PC-3 (cell line): Measurements from ENCODE around the gene ENTPD1. TPM values are rescaled to one million over a fixed set of nuclear protein-coding genes. Genes with fewer than 3 reads are reported as not detected.
"Not testable (repeated sequence)": the region's sequence is repeated elsewhere in the genome, so short reads cannot be mapped to it uniquely, and the experiment has no call there.

ENCODE experiments used
- ATAC-seq: fragments of 200-7000 bp; cut with Tn5 transposase; 2 replicates; pipeline ENCODE4 v1.9.1; 2020; ENCODE audit warnings: mild to moderate bottlenecking, moderate library complexity
- BruUV-seq: library from RNA; stranded (reverse); fragments of 400-500 nt; replicated peaks from 2 replicates; lab custom pipeline; 2021; lab: Mats Ljungman, UMichigan
- CTCF ChIA-PET: fragments of 300-600 bp; sonication (Branson Sonifier 250); formaldehyde crosslinking; loops from one replicate; lab custom pipeline; 2022; ENCODE audit warnings: antibody characterized with exemption; lab: Charles Lee
- POLR2A ChIA-PET: fragments of 300-600 bp; sonication (Branson Sonifier 250); formaldehyde crosslinking; loops from one replicate; lab custom pipeline; 2022; ENCODE audit warnings: antibody characterized with exemption; ENCODE audit not compliant: unreplicated experiment; lab: Charles Lee
- DNase-seq: peaks from one replicate; pipeline ENCODE4 v3.0.0-alpha.2; 2015
- H2AFZ ChIP-seq: fragments of 300-600 bp; sonication (generic); 2 replicates; pipeline ENCODE4 v1.6.0; 2016; ENCODE audit warnings: antibody characterized with exemption, low read length
- H3F3A ChIP-seq: fragments of 300-600 bp; sonication (generic); one replicate; pipeline ENCODE4 v1.6.0; 2017; ENCODE audit warnings: antibody characterized with exemption, low read length, control low read depth, mild to moderate bottlenecking; ENCODE audit not compliant: unreplicated experiment
- H3K27ac ChIP-seq: fragments of 300-600 bp; sonication (generic); 2 replicates; pipeline ENCODE4 v1.5.1; 2016; ENCODE audit warnings: mild to moderate bottlenecking, low read length
- H3K27me3 ChIP-seq: fragments of 300-600 bp; sonication (generic); 2 replicates; pipeline ENCODE4 v1.6.1; 2016; ENCODE audit warnings: low read length, mixed read lengths
- H3K36me3 ChIP-seq: fragments of 300-600 bp; sonication (generic); 2 replicates; pipeline ENCODE4 v1.6.1; 2016; ENCODE audit warnings: low read depth, mixed run types, low read length, mixed read lengths
- H3K4me1 ChIP-seq: fragments of 300-600 bp; sonication (generic); 2 replicates; pipeline ENCODE4 v1.5.1; 2016; ENCODE audit warnings: low read length; ENCODE audit not compliant: insufficient read depth
- H3K4me2 ChIP-seq: fragments of 300-600 bp; sonication (generic); 2 replicates; pipeline ENCODE4 v1.6.0; 2016; ENCODE audit warnings: low read length
- H3K4me3 ChIP-seq: fragments of 300-600 bp; sonication (generic); 2 replicates; pipeline ENCODE4 v1.5.1; 2016; ENCODE audit warnings: mild to moderate bottlenecking, low read length, mixed read lengths
- H3K79me2 ChIP-seq: fragments of 300-600 bp; sonication (generic); 2 replicates; pipeline ENCODE4 v1.6.1; 2017; ENCODE audit warnings: low read length, mixed read lengths
- H3K9ac ChIP-seq: fragments of 300-600 bp; sonication (generic); 2 replicates; pipeline ENCODE4 v1.6.0; 2016; ENCODE audit warnings: mild to moderate bottlenecking, low read length
- H3K9me2 ChIP-seq: fragments of 300-600 bp; sonication (generic); replicated peaks from 2 replicates; pipeline ENCODE4 v1.6.1; 2016; ENCODE audit warnings: mixed run types, low read length, mixed read lengths
- H3K9me3 ChIP-seq: fragments of 300-600 bp; sonication (generic); 2 replicates; pipeline ENCODE4 v1.6.1; 2016; ENCODE audit warnings: low read length, mixed read lengths
- H4K20me1 ChIP-seq: fragments of 300-600 bp; sonication (generic); 2 replicates; pipeline ENCODE4 v1.6.1; 2016; ENCODE audit warnings: low read length, mixed read lengths
- EZH2 ChIP-seq: fragments of 300-600 bp; sonication (generic); IDR thresholded peaks from one replicate; pipeline ENCODE4 v1.6.1; 2017; ENCODE audit warnings: antibody characterized with exemption, mild to moderate bottlenecking, low read length; ENCODE audit not compliant: unreplicated experiment
- EZH2phosphoT487 ChIP-seq: fragments of 300-600 bp; sonication (generic); IDR thresholded peaks from 2 replicates; pipeline ENCODE4 v1.6.1; 2018; ENCODE audit warnings: mild to moderate bottlenecking, antibody characterized with exemption, low read length, borderline replicate concordance
- intact Hi-C: fragments of 100-400 bp; cut with micrococcal nuclease; formaldehyde crosslinking; loops from 2 replicates; pipeline ENCODE4 v1.9.0; 2023
- total RNA-seq: library from RNA; depleted of rRNA; stranded (reverse); fragments of >200 nt; gene quantifications from 2 replicates; pipeline ENCODE4 v1.2.3, GENCODE V29; 2014; rRNA removed
- TF ChIP-seq, protein P1 (sequence below): fragments of 300-600 bp; sonication (generic); conservative IDR thresholded peaks from 2 replicates; pipeline ENCODE4 v1.5.1; 2017; ENCODE audit warnings: antibody characterized with exemption, low read depth, mild to moderate bottlenecking, low read length

Gene ENTPD1
- total RNA-seq, 1 experiment from 2014 or later, result not detected

DNA sequence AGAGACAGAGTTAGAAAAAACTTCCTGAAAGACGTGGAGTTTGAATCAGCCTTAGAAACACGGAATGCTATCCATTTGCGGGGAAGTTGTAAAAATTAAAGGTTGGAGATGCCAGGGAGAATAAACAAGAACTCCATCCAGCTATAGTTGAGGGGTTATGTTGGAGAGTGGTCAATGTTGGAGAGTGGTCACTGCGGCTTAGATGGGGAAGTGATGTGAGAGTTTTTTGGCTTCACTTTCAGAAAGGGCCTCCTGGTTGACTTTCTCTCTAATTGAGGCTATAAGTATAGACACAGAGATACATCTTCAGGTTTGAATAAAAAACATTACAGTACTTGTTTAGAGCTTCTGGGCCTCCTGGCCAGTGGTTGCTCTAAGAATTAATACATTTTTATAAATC is 152.5 kb downstream of the ENTPD1 start:
- Histone ChIP-seq H3F3A (no peaks in the 10 kb centered on the region), H3K36me3 (no peaks in the 10 kb centered on the region), H3K79me2 (no peaks in the 10 kb centered on the region), H2AFZ (peak overlapping the region; percentile 97), H3K27ac (no peak overlapping the region), H3K27me3 (peaks cover 19% of the 10 kb centered on the region), H3K9ac (no peak overlapping the region), H3K4me3 (no peak overlapping the region), H3K9me3 (no peaks in the 10 kb centered on the region), H4K20me1 (no peaks in the 10 kb centered on the region), H3K4me2 (peak overlapping the region; percentile 92), H3K4me1 (peaks cover 5% of the 10 kb centered on the region; the same call in 1 of the 2 replicates), H3K9me2 (no peaks in the 10 kb centered on the region)
- intact Hi-C loops, result loop anchor here (5.0 kb wide), 1 partner anchor 216 kb away; the partner anchor contains the start of gene TCTN3
- TF ChIP-seq EZH2phosphoT487 (no peak), EZH2 (no peak)
- TF ChIP-seq, protein P1, sequence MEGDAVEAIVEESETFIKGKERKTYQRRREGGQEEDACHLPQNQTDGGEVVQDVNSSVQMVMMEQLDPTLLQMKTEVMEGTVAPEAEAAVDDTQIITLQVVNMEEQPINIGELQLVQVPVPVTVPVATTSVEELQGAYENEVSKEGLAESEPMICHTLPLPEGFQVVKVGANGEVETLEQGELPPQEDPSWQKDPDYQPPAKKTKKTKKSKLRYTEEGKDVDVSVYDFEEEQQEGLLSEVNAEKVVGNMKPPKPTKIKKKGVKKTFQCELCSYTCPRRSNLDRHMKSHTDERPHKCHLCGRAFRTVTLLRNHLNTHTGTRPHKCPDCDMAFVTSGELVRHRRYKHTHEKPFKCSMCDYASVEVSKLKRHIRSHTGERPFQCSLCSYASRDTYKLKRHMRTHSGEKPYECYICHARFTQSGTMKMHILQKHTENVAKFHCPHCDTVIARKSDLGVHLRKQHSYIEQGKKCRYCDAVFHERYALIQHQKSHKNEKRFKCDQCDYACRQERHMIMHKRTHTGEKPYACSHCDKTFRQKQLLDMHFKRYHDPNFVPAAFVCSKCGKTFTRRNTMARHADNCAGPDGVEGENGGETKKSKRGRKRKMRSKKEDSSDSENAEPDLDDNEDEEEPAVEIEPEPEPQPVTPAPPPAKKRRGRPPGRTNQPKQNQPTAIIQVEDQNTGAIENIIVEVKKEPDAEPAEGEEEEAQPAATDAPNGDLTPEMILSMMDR, result no peak
- POLR2A ChIA-PET, result no interaction called here
- DNase-seq (no peak), ATAC-seq (no peak)
- BruUV-seq, result no TSS peak
- CTCF ChIA-PET, result interaction anchor here (1.3 kb wide), 1 partner anchor 215 kb away, joined by 7 read pairs; the partner anchor contains the start of gene TCTN3

DNA sequence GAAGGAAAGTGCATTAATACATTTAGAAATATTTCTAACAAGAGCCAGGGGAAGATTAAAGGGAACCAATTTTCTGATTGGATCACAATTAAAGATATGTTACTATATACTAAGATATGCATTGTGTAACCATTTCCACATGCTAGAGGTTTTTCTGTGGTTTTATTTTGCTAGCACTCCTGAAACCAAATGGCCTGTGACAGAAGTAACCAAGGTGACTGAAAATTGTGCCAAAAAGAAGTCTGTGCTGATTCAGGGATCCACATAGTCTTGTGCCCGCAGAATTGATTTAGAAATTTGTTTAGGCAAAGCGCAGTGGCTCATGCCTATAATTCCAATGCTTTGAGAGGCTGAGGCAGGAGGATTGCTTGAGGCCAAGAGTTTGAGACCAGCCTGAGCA is 153.6 kb downstream of the ENTPD1 start:
- Histone ChIP-seq H3K4me2 (no peak overlapping the region), H4K20me1 (no peaks in the 10 kb centered on the region), H3K4me3 (no peak overlapping the region), H3K36me3 (no peaks in the 10 kb centered on the region), H2AFZ (no peak overlapping the region), H3K4me1 (peaks cover 5% of the 10 kb centered on the region; the same call in 1 of the 2 replicates), H3K9me2 (no peaks in the 10 kb centered on the region), H3K27me3 (peaks cover 19% of the 10 kb centered on the region), H3K27ac (no peak overlapping the region), H3K79me2 (no peaks in the 10 kb centered on the region), H3K9ac (no peak overlapping the region), H3F3A (no peaks in the 10 kb centered on the region), H3K9me3 (no peaks in the 10 kb centered on the region)
- ATAC-seq, result no peak
- POLR2A ChIA-PET, result no interaction called here
- CTCF ChIA-PET, result no interaction called here
- no peak for DNase-seq
- intact Hi-C loops, result loop anchor here (5.0 kb wide), 1 partner anchor 217 kb away; the partner anchor contains the start of gene TCTN3
- no TSS peak for BruUV-seq
- TF ChIP-seq, protein P1, result no peak
- TF ChIP-seq EZH2 (no peak), EZH2phosphoT487 (no peak)

DNA sequence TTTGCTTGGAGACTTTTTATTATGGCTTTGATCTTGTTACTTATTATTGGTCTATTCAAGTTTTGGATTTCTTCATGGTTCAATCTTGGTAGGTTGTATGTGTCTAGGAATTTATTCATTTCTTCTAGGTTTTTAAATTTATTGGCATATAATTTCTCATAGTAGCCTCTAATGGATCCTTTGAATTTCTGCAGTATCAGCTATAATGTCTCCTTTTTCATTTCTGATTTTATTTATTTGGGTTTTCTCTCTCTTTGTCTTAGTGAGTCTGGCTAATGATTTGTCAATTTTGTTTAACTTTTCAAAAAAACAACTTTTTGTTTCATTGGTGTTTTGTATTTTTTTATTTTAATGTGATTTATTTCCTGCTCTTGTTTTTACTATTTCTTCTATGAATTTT is 160.1 kb downstream of the ENTPD1 start:
- BruUV-seq, H3K9me2 ChIP-seq, intact Hi-C loops, ATAC-seq, H3K36me3 ChIP-seq, H2AFZ ChIP-seq, H3K9ac ChIP-seq, H4K20me1 ChIP-seq, H3K27ac ChIP-seq, H3K79me2 ChIP-seq, CTCF ChIA-PET, H3K9me3 ChIP-seq, H3K4me3 ChIP-seq, H3F3A ChIP-seq, DNase-seq, H3K4me1 ChIP-seq, H3K4me2 ChIP-seq, POLR2A ChIA-PET: not testable (repeated sequence)
- peaks cover 34% of the 10 kb centered on the region for H3K27me3 ChIP-seq

Other genes with a start within 250 kb of the ENTPD1 start
- gene SORBS1, start 194.8 kb upstream of the ENTPD1 start, total RNA-seq, result 3.7 and 4.1 TPM in 2 replicates
- gene ALDH18A1, start 99.5 kb upstream of the ENTPD1 start, total RNA-seq, result 63.4 and 70.3 TPM in 2 replicates
- 14.5 and 21.8 TPM in 2 replicates for gene TCTN3, start 62.2 kb upstream of the ENTPD1 start, total RNA-seq
- gene CC2D2B, start 151.8 kb downstream of the ENTPD1 start, total RNA-seq, result not detected in 2 replicates